IPS DF 19.7 (cell line): ENCODE data around the gene PAFAH2.

Experiments
- DNase-seq: peaks from one replicate; pipeline ENCODE4 v3.0.0-alpha.2; 2013; ENCODE audit warnings: low read depth, low spot score

PAFAH2 gene

GRCh38 chr1:26031196-26031595, 33.3 kb upstream of the PAFAH2 start:
- no peak for DNase-seq

GRCh38 chr1:26029864-26030481, 32.1 kb upstream of the PAFAH2 start:
- no peak for DNase-seq

GRCh38 chr1:26029054-26029863, 31.4 kb upstream of the PAFAH2 start:
- DNase-seq, result no peak

GRCh38 chr1:26028490-26028980, 30.7 kb upstream of the PAFAH2 start:
- no peak for DNase-seq

- DNase-seq, result no peak
These were observed 30.0 kb upstream of the PAFAH2 start for GRCh38 chr1:26027716-26028489.

GRCh38 chr1:26025517-26025916, 27.7 kb upstream of the PAFAH2 start:
- no peak for DNase-seq

- no peak for DNase-seq
These were observed 27.2 kb upstream of the PAFAH2 start for GRCh38 chr1:26025060-26025459.

GRCh38 chr1:26023826-26024225, 26.0 kb upstream of the PAFAH2 start:
- DNase-seq, result no peak

- DNase-seq, result no peak
These were observed 25.1 kb upstream of the PAFAH2 start for GRCh38 chr1:26023009-26023408.

- DNase-seq, result no peak
These were observed 24.5 kb upstream of the PAFAH2 start for GRCh38 chr1:26022404-26022779.

- DNase-seq, result no peak
These were observed 24.0 kb upstream of the PAFAH2 start, which contains the start of gene EXTL1 for GRCh38 chr1:26021647-26022403. Gene EXTL1, plus strand, starts transcription at chr1:26021775. Its CDS starts 872 bp downstream, at chr1:26022647.

GRCh38 chr1:26020941-26021646, 23.2 kb upstream of the PAFAH2 start:
- no peak for DNase-seq

- no peak for DNase-seq
These were observed 22.5 kb upstream of the PAFAH2 start for GRCh38 chr1:26020330-26020768.

- no peak for DNase-seq
These were observed 21.9 kb upstream of the PAFAH2 start for GRCh38 chr1:26019641-26020315.

GRCh38 chr1:26017606-26018005, 19.7 kb upstream of the PAFAH2 start:
- no peak for DNase-seq

- DNase-seq, result no peak
These were observed 19.2 kb upstream of the PAFAH2 start for GRCh38 chr1:26016953-26017545.

- DNase-seq, result no peak
These were observed 18.5 kb upstream of the PAFAH2 start for GRCh38 chr1:26016258-26016952.

GRCh38 chr1:26015358-26015757, 17.5 kb upstream of the PAFAH2 start:
- no peak for DNase-seq

- no peak for DNase-seq
These were observed 16.3 kb upstream of the PAFAH2 start for GRCh38 chr1:26014179-26014578.
